ENCODE results near the gene P2RX3.

DNA sequence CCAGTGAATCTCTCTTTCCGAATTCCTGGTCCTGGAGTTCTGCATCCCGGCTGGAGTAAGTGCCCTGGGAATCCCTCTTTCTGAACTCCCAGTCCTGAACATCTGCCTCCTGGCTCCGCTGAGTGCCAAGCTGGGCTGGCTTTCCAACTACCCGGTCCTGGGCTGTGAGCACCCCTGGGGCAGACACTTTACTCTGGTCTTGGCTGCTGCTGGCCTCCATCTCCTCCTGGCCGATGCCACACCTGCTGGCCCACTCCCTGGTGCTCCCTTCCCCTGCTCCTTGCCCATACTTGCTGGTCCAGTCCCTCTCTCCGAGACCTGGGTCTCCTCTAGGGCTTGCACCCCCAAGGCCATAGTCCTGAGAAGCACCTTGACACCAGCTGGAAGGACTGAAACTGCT is 28.1 kb upstream of the P2RX3 start:
- TF ChIP-seq, protein P1, sequence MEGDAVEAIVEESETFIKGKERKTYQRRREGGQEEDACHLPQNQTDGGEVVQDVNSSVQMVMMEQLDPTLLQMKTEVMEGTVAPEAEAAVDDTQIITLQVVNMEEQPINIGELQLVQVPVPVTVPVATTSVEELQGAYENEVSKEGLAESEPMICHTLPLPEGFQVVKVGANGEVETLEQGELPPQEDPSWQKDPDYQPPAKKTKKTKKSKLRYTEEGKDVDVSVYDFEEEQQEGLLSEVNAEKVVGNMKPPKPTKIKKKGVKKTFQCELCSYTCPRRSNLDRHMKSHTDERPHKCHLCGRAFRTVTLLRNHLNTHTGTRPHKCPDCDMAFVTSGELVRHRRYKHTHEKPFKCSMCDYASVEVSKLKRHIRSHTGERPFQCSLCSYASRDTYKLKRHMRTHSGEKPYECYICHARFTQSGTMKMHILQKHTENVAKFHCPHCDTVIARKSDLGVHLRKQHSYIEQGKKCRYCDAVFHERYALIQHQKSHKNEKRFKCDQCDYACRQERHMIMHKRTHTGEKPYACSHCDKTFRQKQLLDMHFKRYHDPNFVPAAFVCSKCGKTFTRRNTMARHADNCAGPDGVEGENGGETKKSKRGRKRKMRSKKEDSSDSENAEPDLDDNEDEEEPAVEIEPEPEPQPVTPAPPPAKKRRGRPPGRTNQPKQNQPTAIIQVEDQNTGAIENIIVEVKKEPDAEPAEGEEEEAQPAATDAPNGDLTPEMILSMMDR (IDR thresholded peaks at IDR 0.05): no peak
- TF ChIP-seq POLR2A (IDR thresholded peaks at IDR 0.05): no peak
